Smooth muscle cell (in vitro differentiated cells): ENCODE data around the gene FZD4. TPM values are rescaled to one million over a fixed set of nuclear protein-coding genes. Genes with fewer than 3 reads are reported as not detected.

Experiments used
- DNase-seq: peaks from one replicate; lab custom pipeline; 2025; ENCODE audit not compliant: unreplicated experiment; lab: John Stamatoyannopoulos, UW
- H2AFZ ChIP-seq: fragments of 200-600 bp; sonication (generic); 2 replicates; pipeline ENCODE4 v1.6.0; 2016; ENCODE audit warnings: antibody characterized with exemption, low read depth, mild to moderate bottlenecking
- H3F3A ChIP-seq: fragments of 200-600 bp; sonication (generic); 2 replicates; pipeline ENCODE4 v1.6.0; 2017; ENCODE audit warnings: antibody characterized with exemption, low read depth
- H3K27ac ChIP-seq: fragments of 200-600 bp; sonication (generic); 2 replicates; pipeline ENCODE4 v1.5.1; 2016; ENCODE audit warnings: low read depth, mild to moderate bottlenecking
- H3K27me3 ChIP-seq: fragments of 200-600 bp; sonication (generic); 2 replicates; pipeline ENCODE4 v1.6.1; 2016; ENCODE audit warnings: low read depth, mild to moderate bottlenecking
- H3K36me3 ChIP-seq: fragments of 200-600 bp; sonication (generic); 2 replicates; pipeline ENCODE4 v1.5.1; 2016; ENCODE audit warnings: low read depth
- H3K4me1 ChIP-seq: fragments of 200-600 bp; sonication (generic); 2 replicates; pipeline ENCODE4 v1.5.1; 2016; ENCODE audit warnings: low read depth
- H3K4me2 ChIP-seq: fragments of 200-600 bp; sonication (generic); 2 replicates; pipeline ENCODE4 v1.6.0; 2016; ENCODE audit warnings: mild to moderate bottlenecking
- H3K4me3 ChIP-seq: fragments of 200-600 bp; sonication (generic); 2 replicates; pipeline ENCODE4 v1.5.1; 2016; ENCODE audit warnings: mild to moderate bottlenecking
- H3K79me2 ChIP-seq: fragments of 200-600 bp; sonication (generic); 2 replicates; pipeline ENCODE4 v1.6.0; 2016; ENCODE audit warnings: low read depth, mild to moderate bottlenecking
- H3K9ac ChIP-seq: fragments of 200-600 bp; sonication (generic); 2 replicates; pipeline ENCODE4 v1.6.0; 2016; ENCODE audit warnings: low read depth
- H3K9me3 ChIP-seq: fragments of 200-600 bp; sonication (generic); replicated peaks from 2 replicates; pipeline ENCODE4 v1.5.1; 2016; ENCODE audit warnings: low read depth
- H4K20me1 ChIP-seq: fragments of 200-600 bp; sonication (generic); 2 replicates; pipeline ENCODE4 v1.6.0; 2016; ENCODE audit warnings: low read depth
- CTCF ChIP-seq: fragments of 200-600 bp; sonication (generic); IDR thresholded peaks from 2 replicates; pipeline ENCODE4 v1.5.1; 2017; ENCODE audit warnings: borderline replicate concordance, mild to moderate bottlenecking, antibody characterized with exemption; ENCODE audit not compliant: insufficient read depth, poor library complexity, severe bottlenecking
- WGBS: methylation state at CpG from one replicate; pipeline ENCODE4 v1.1.7; 2016; ENCODE audit warnings: low lambda C conversion rate; 5-methylcytosine and 5-hydroxymethylcytosine counted together
- polyA plus RNA-seq: library from polyadenylated mRNA; unstranded; fragments of >200 nt; fragmentation: Nextera tagmentation; extraction: Ambion mirVana; gene quantifications from 2 replicates; pipeline ENCODE4 v1.2.1, GENCODE V29; 2016
- total RNA-seq: library from RNA; depleted of rRNA; stranded (reverse); fragments of >200 nt; gene quantifications from 2 replicates; pipeline ENCODE4 v1.2.3, GENCODE V29; 2014

The FZD4 gene
- total and polyA plus RNA-seq, 2 experiments from 2014 or later: 1.8 to 5.8 TPM

GRCh38 chr11:86987679-86988078 lies 32.5 kb upstream of the FZD4 start:
- no peak for TF ChIP-seq CTCF
- H2AFZ ChIP-seq: no peak overlapping the region
- H3K4me2 ChIP-seq: no peak overlapping the region
- no peak for DNase-seq
- H3K27ac ChIP-seq: no peak overlapping the region
- no peak overlapping the region for H3K4me3 ChIP-seq
- peaks cover 8% of the 10 kb centered on the region for H3K4me1 ChIP-seq
- no peak overlapping the region for H3K9ac ChIP-seq
- H3K79me2 ChIP-seq: no peaks in the 10 kb centered on the region
- no peaks in the 10 kb centered on the region for H3F3A ChIP-seq
- no peaks in the 10 kb centered on the region for H4K20me1 ChIP-seq
- WGBS: 95% methylated on average over 1 of the region's 1 CpG
- H3K36me3 ChIP-seq: no peaks in the 10 kb centered on the region
- no peaks in the 10 kb centered on the region for H3K27me3 ChIP-seq
- no peaks in the 10 kb centered on the region for H3K9me3 ChIP-seq

DNA sequence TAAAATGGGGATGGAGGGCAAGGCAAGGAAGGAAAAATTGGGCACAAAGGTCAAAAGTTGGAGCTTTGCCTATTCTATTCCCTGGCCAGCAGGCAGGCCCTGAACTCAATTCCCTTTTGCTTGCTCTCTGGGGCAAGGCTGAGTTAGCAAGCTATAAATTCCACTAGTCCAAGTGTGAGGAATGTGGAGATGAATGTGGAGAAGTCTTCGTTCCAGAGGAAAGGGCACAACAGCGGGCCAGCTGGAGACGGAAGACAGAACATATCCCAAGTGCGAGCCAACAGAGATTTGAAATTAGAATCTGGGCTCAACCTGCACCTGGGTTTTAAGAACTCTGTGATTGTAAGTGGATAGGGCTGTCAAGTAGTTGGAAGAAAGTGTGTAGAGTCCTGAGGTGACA lies 29.5 kb upstream of the FZD4 start:
- no peak for TF ChIP-seq CTCF
- Histone ChIP-seq H4K20me1 (no peaks in the 10 kb centered on the region), H3K9ac (no peak overlapping the region), H3K4me2 (no peak overlapping the region), H3K4me3 (no peak overlapping the region), H3K79me2 (no peaks in the 10 kb centered on the region), H3K27me3 (no peaks in the 10 kb centered on the region), H2AFZ (no peak overlapping the region), H3K4me1 (no peaks in the 10 kb centered on the region), H3K27ac (no peak overlapping the region), H3K36me3 (no peaks in the 10 kb centered on the region), H3F3A (no peaks in the 10 kb centered on the region), H3K9me3 (no peaks in the 10 kb centered on the region)
- DNase-seq: no peak
- 86% methylated on average over 4 of the region's 4 CpGs for WGBS

DNA sequence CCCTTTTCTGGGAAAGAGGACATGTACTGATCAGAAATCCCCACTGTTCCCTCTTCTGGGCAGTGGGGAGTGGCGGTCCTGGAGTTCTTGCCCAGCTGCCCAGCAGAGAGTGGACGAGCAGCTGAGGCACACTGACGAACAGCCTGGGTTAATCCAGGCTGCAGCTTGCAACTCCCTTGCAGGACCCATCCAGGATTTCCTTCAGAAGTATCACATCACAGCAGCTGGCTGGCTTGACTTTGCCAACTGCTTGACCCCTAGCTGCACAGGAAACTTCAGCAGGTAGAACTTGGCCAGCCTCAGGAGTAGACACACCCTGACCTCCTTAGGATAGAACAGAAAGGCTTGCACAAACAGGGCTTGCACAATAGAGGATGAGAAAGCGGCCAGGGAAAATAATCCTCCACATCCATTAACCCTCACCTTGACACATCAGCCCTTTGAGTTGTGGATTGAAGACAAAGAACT lies 27.9 kb upstream of the FZD4 start:
- Histone ChIP-seq H3K36me3 (no peaks in the 10 kb centered on the region), H3K9me3 (no peaks in the 10 kb centered on the region)

More for the DNA sequence above, 27.9 kb upstream of the FZD4 start:
- no peak overlapping the region for H3K4me3 ChIP-seq
- H3K9ac ChIP-seq: no peak overlapping the region
- no peaks in the 10 kb centered on the region for H3K4me1 ChIP-seq
- H3K27ac ChIP-seq: no peak overlapping the region
- DNase-seq: no peak
- no peaks in the 10 kb centered on the region for H4K20me1 ChIP-seq
- H3K27me3 ChIP-seq: no peaks in the 10 kb centered on the region
- TF ChIP-seq CTCF: no peak
- no peaks in the 10 kb centered on the region for H3K79me2 ChIP-seq
- H2AFZ ChIP-seq: no peak overlapping the region
- 95% methylated on average over 4 of the region's 4 CpGs for WGBS
- H3K4me2 ChIP-seq: no peak overlapping the region
- H3F3A ChIP-seq: no peaks in the 10 kb centered on the region
